ENCODE results near the gene SPHK1.

The SPHK1 gene

GRCh38 chr17:76410328-76410965 lies 26.0 kb downstream of the SPHK1 start:
- no peaks in the 10 kb centered on the region for H3K79me1 ChIP-seq (ENCODE audit: low read length)
- no peak overlapping the region for H3K14ac ChIP-seq (ENCODE audit: low read length)
- no peak overlapping the region for H2BK5ac ChIP-seq (ENCODE audit: low read depth, low read length, poor library complexity)
- H2AFZ ChIP-seq (ENCODE audit: insufficient read depth, low read length, poor library complexity): no peak overlapping the region
- no peak overlapping the region for H4K8ac ChIP-seq (ENCODE audit: low read depth, low read length)
- no peak overlapping the region for H3K9ac ChIP-seq (ENCODE audit: low read length)
- no peaks in the 10 kb centered on the region for H3K36me3 ChIP-seq (ENCODE audit: control insufficient read depth in 1 of 2, insufficient read depth in 2 of 2, low read length in 2 of 2)
- no peak overlapping the region for H3K4ac ChIP-seq (ENCODE audit: low read depth, low read length)
- no peak overlapping the region for H3K4me3 ChIP-seq (ENCODE audit: low read depth, low read length)
- H3K27me3 ChIP-seq (ENCODE audit: insufficient read depth, low read length): no peaks in the 10 kb centered on the region
- no peak overlapping the region for H2BK120ac ChIP-seq (ENCODE audit: insufficient read depth, low read length, poor library complexity)
- H2BK12ac ChIP-seq (ENCODE audit: low read length): no peak overlapping the region
- no peak overlapping the region for H3K4me2 ChIP-seq (ENCODE audit: low read length)
- no peak overlapping the region for H4K12ac ChIP-seq (ENCODE audit: low read depth, low read length)
- H3K27ac ChIP-seq (ENCODE audit: low read depth, low read length): no peak overlapping the region
- no peak overlapping the region for H2AK5ac ChIP-seq (ENCODE audit: low read length)
- no peak overlapping the region for H4K91ac ChIP-seq (ENCODE audit: low read depth, low read length)
- DNase-seq: no peak
- no peak overlapping the region for H3K23ac ChIP-seq (ENCODE audit: low read length)
- WGBS (ENCODE audit: extremely low coverage, insufficient coverage, insufficient read length): no CpG with 5 or more reads among the region's 15 CpGs
- no peak overlapping the region for H3K18ac ChIP-seq (ENCODE audit: low read length)
- no peaks in the 10 kb centered on the region for H3K79me2 ChIP-seq (ENCODE audit: control insufficient read depth, insufficient read depth, low read length, poor library complexity)
- no peaks in the 10 kb centered on the region for H3K9me3 ChIP-seq (ENCODE audit: insufficient read depth, low read depth, low read length)
- peaks cover 0 to 3% of the 10 kb centered on the region in 2 experiments for H3K4me1 ChIP-seq (ENCODE audit: control insufficient read depth in 1 of 2, insufficient read depth in 2 of 2, low read length in 2 of 2)

GRCh38 chr17:76411247-76411646 lies 26.8 kb downstream of the SPHK1 start:
- Histone ChIP-seq H2BK5ac (ENCODE audit: low read depth, low read length, poor library complexity) (no peak overlapping the region), H2AFZ (ENCODE audit: insufficient read depth, low read length, poor library complexity) (no peak overlapping the region), H3K36me3 (ENCODE audit: control insufficient read depth in 1 of 2, insufficient read depth in 2 of 2, low read length in 2 of 2) (no peaks in the 10 kb centered on the region), H3K9ac (ENCODE audit: low read length) (no peak overlapping the region), H4K91ac (ENCODE audit: low read depth, low read length) (no peak overlapping the region), H3K4me3 (ENCODE audit: low read depth, low read length) (no peak overlapping the region), H3K79me1 (ENCODE audit: low read length) (no peaks in the 10 kb centered on the region), H3K23ac (ENCODE audit: low read length) (no peak overlapping the region), H3K18ac (ENCODE audit: low read length) (no peak overlapping the region), H3K9me3 (ENCODE audit: insufficient read depth, low read depth, low read length) (no peaks in the 10 kb centered on the region), H2AK5ac (ENCODE audit: low read length) (no peak overlapping the region), H3K27ac (ENCODE audit: low read depth, low read length) (no peak overlapping the region), H2BK120ac (ENCODE audit: insufficient read depth, low read length, poor library complexity) (no peak overlapping the region), H3K4ac (ENCODE audit: low read depth, low read length) (no peak overlapping the region), H2BK12ac (ENCODE audit: low read length) (no peak overlapping the region), H3K14ac (ENCODE audit: low read length) (no peak overlapping the region), H3K4me1 (ENCODE audit: control insufficient read depth in 1 of 2, insufficient read depth in 2 of 2, low read length in 2 of 2) (peaks cover 0 to 3% of the 10 kb centered on the region in 2 experiments), H4K12ac (ENCODE audit: low read depth, low read length) (no peak overlapping the region), H3K4me2 (ENCODE audit: low read length) (no peak overlapping the region), H4K8ac (ENCODE audit: low read depth, low read length) (no peak overlapping the region), H3K27me3 (ENCODE audit: insufficient read depth, low read length) (no peaks in the 10 kb centered on the region), H3K79me2 (ENCODE audit: control insufficient read depth, insufficient read depth, low read length, poor library complexity) (no peaks in the 10 kb centered on the region)
- WGBS (ENCODE audit: extremely low coverage, insufficient coverage, insufficient read length): no CpG with 5 or more reads among the region's 5 CpGs
- DNase-seq: no peak

GRCh38 chr17:76414334-76415295 lies 30.2 kb downstream of the SPHK1 start:
- no peak overlapping the region for H2AFZ ChIP-seq (ENCODE audit: insufficient read depth, low read length, poor library complexity)
- H3K9ac ChIP-seq (ENCODE audit: low read length): no peak overlapping the region
- DNase-seq: no peak
- no peak overlapping the region for H3K23ac ChIP-seq (ENCODE audit: low read length)
- no peaks in the 10 kb centered on the region for H3K9me3 ChIP-seq (ENCODE audit: insufficient read depth, low read depth, low read length)
- no peak overlapping the region for H2BK120ac ChIP-seq (ENCODE audit: insufficient read depth, low read length, poor library complexity)
- no peak overlapping the region for H2BK12ac ChIP-seq (ENCODE audit: low read length)
- no peak overlapping the region for H3K14ac ChIP-seq (ENCODE audit: low read length)
- no peaks in the 10 kb centered on the region for H3K36me3 ChIP-seq (ENCODE audit: control insufficient read depth in 1 of 2, insufficient read depth in 2 of 2, low read length in 2 of 2)
- H3K27me3 ChIP-seq (ENCODE audit: insufficient read depth, low read length): no peaks in the 10 kb centered on the region
- peaks cover 0 to 3% of the 10 kb centered on the region in 2 experiments for H3K4me1 ChIP-seq (ENCODE audit: control insufficient read depth in 1 of 2, insufficient read depth in 2 of 2, low read length in 2 of 2)
- no peak overlapping the region for H3K4me2 ChIP-seq (ENCODE audit: low read length)
- H3K18ac ChIP-seq (ENCODE audit: low read length): no peak overlapping the region
- no peaks in the 10 kb centered on the region for H3K79me2 ChIP-seq (ENCODE audit: control insufficient read depth, insufficient read depth, low read length, poor library complexity)
- no peak overlapping the region for H3K4ac ChIP-seq (ENCODE audit: low read depth, low read length)
- no CpG with 5 or more reads among the region's 21 CpGs for WGBS (ENCODE audit: extremely low coverage, insufficient coverage, insufficient read length)
- H4K12ac ChIP-seq (ENCODE audit: low read depth, low read length): no peak overlapping the region
- H3K27ac ChIP-seq (ENCODE audit: low read depth, low read length): no peak overlapping the region
- H3K79me1 ChIP-seq (ENCODE audit: low read length): no peaks in the 10 kb centered on the region
- no peak overlapping the region for H2BK5ac ChIP-seq (ENCODE audit: low read depth, low read length, poor library complexity)
- H2AK5ac ChIP-seq (ENCODE audit: low read length): no peak overlapping the region
- no peak overlapping the region for H4K8ac ChIP-seq (ENCODE audit: low read depth, low read length)
- no peak overlapping the region for H3K4me3 ChIP-seq (ENCODE audit: low read depth, low read length)
- H4K91ac ChIP-seq (ENCODE audit: low read depth, low read length): no peak overlapping the region

- no peaks in the 10 kb centered on the region for H3K36me3 ChIP-seq (ENCODE audit: control insufficient read depth in 1 of 2, insufficient read depth in 2 of 2, low read length in 2 of 2)
- no peak overlapping the region for H2AK5ac ChIP-seq (ENCODE audit: low read length)
- H3K27me3 ChIP-seq (ENCODE audit: insufficient read depth, low read length): no peaks in the 10 kb centered on the region
- no peak overlapping the region for H4K91ac ChIP-seq (ENCODE audit: low read depth, low read length)
- H3K9ac ChIP-seq (ENCODE audit: low read length): no peak overlapping the region
- no peak overlapping the region for H3K23ac ChIP-seq (ENCODE audit: low read length)
- H3K4me3 ChIP-seq (ENCODE audit: low read depth, low read length): no peak overlapping the region
- H2AFZ ChIP-seq (ENCODE audit: insufficient read depth, low read length, poor library complexity): no peak overlapping the region
- no peak overlapping the region for H3K27ac ChIP-seq (ENCODE audit: low read depth, low read length)
- DNase-seq: no peak
- H2BK120ac ChIP-seq (ENCODE audit: insufficient read depth, low read length, poor library complexity): no peak overlapping the region
- no peak overlapping the region for H3K4ac ChIP-seq (ENCODE audit: low read depth, low read length)
- no peak overlapping the region for H3K4me2 ChIP-seq (ENCODE audit: low read length)
- H2BK12ac ChIP-seq (ENCODE audit: low read length): no peak overlapping the region
- no peaks in the 10 kb centered on the region for H3K79me2 ChIP-seq (ENCODE audit: control insufficient read depth, insufficient read depth, low read length, poor library complexity)
- H3K18ac ChIP-seq (ENCODE audit: low read length): no peak overlapping the region
- H3K4me1 ChIP-seq (ENCODE audit: control insufficient read depth in 1 of 2, insufficient read depth in 2 of 2, low read length in 2 of 2): peaks cover 0 to 3% of the 10 kb centered on the region in 2 experiments
- H4K8ac ChIP-seq (ENCODE audit: low read depth, low read length): no peak overlapping the region
- WGBS (ENCODE audit: extremely low coverage, insufficient coverage, insufficient read length): no CpG with 5 or more reads among the region's 15 CpGs
- no peak overlapping the region for H3K14ac ChIP-seq (ENCODE audit: low read length)
- H3K79me1 ChIP-seq (ENCODE audit: low read length): no peaks in the 10 kb centered on the region
- no peaks in the 10 kb centered on the region for H3K9me3 ChIP-seq (ENCODE audit: insufficient read depth, low read depth, low read length)
- H4K12ac ChIP-seq (ENCODE audit: low read depth, low read length): no peak overlapping the region
- H2BK5ac ChIP-seq (ENCODE audit: low read depth, low read length, poor library complexity): no peak overlapping the region
These were observed 31.4 kb downstream of the SPHK1 start for GRCh38 chr17:76415786-76416185.

Data from trophoblast cell (in vitro differentiated cells and primary cell).